Measurements from ENCODE around the gene ELMO1.

DNA sequence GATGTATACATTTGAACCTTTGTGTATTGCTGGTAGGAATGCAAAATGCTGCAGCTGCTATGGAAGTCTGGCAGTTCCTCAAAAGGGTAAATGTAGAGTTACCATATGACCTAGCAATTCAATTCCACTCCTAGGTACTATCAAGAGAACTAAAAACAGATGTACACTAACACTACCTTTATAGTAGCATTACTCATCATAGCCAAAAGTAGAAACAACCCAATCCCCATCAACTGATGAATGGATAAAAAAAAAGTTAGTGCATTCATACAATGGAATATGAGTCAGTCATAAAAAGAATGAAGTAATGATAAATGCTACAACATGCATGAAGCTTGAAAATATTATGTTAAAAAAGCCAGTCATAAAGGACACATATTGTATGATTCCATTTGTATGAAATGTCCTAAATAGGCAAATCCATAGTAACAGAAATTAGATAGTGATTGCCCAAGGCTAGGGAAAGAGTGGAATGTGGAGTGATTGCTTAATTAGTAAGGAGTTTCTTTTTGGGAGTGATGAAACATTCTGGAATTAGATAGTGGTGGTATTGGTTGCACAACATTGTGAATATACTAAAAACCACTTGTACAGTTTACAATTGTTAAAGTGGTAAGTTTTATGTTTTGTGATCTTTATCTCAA, 628.0 kb downstream of the ELMO1 start:
- TF ChIP-seq BHLHE40 (IDR thresholded peaks at IDR 0.05; ENCODE audit: borderline replicate concordance) (no peak), SUZ12 (IDR thresholded peaks at IDR 0.05) (no peak), NFRKB (IDR thresholded peaks at IDR 0.05) (no peak), CTBP1 (IDR thresholded peaks at IDR 0.05; ENCODE audit: borderline replicate concordance) (no peak), FOXM1 (IDR thresholded peaks at IDR 0.05; ENCODE audit: borderline replicate concordance) (no peak), LEF1 (IDR thresholded peaks at IDR 0.05; ENCODE audit: borderline replicate concordance) (no peak)
